Panc1 (cell line): ENCODE results near the gene ACCS. TPM values are rescaled to one million over a fixed set of nuclear protein-coding genes. Genes with fewer than 3 reads are reported as not detected.
A peak's percentile ranks its signal among the peaks of the same experiment; 100 is the strongest.

Source experiments
- ATAC-seq: fragments of 200-7000 bp; cut with Tn5 transposase; 2 replicates; pipeline ENCODE4 v1.9.1; 2020; ENCODE audit warnings: mild to moderate bottlenecking, moderate library complexity
- BruUV-seq: library from RNA; stranded (reverse); fragments of 400-500 nt; replicated peaks from 2 replicates; lab custom pipeline; 2021; lab: Mats Ljungman, UMichigan
- CTCF ChIA-PET: fragments of 300-600 bp; sonication (Branson Sonifier 250); formaldehyde crosslinking; loops from one replicate; lab custom pipeline; 2022; ENCODE audit warnings: antibody characterized with exemption; lab: Charles Lee
- POLR2A ChIA-PET: fragments of 300-600 bp; sonication (Branson Sonifier 250); formaldehyde crosslinking; loops from one replicate; lab custom pipeline; 2022; ENCODE audit warnings: antibody characterized with exemption; lab: Charles Lee
- DNase-seq: peaks from one replicate; pipeline ENCODE4 v3.0.0-alpha.2; 2010; ENCODE audit warnings: low read depth, low spot score
- H3K27ac ChIP-seq: 2 replicates; pipeline ENCODE4 v1.5.1; 2011; ENCODE audit warnings: mild to moderate bottlenecking, low read length, inconsistent platforms
- H3K27me3 ChIP-seq: fragments of 200-500 bp; sonication (Bioruptor generic); 2 replicates; pipeline ENCODE4 v1.6.0; 2014; ENCODE audit warnings: low read length, inconsistent platforms; ENCODE audit not compliant: control insufficient read depth, insufficient read depth
- H3K36me3 ChIP-seq: fragments of 200-500 bp; sonication (Bioruptor generic); 2 replicates; pipeline ENCODE4 v1.5.1; 2014; ENCODE audit warnings: inconsistent platforms, mild to moderate bottlenecking, low read length, moderate library complexity; ENCODE audit not compliant: control insufficient read depth, insufficient read depth
- H3K4me1 ChIP-seq: 2 replicates; pipeline ENCODE4 v1.5.1; 2011; ENCODE audit warnings: inconsistent platforms, mild to moderate bottlenecking, low read length, moderate library complexity; ENCODE audit not compliant: control insufficient read depth, insufficient read depth
- H3K4me3 ChIP-seq, 2 experiments: 2 replicates each; pipeline ENCODE4 v1.5.1; 2011 to 2012; ENCODE audit warnings: low read depth in 2 of 2, low read length in 2 of 2, mild to moderate bottlenecking in 2 of 2, inconsistent platforms in 1 of 2, moderate library complexity in 1 of 2
- H3K9me3 ChIP-seq: fragments of 200-500 bp; sonication (Bioruptor generic); 2 replicates; pipeline ENCODE4 v1.5.1; 2014; ENCODE audit warnings: low read depth, mild to moderate bottlenecking, inconsistent platforms, low read length, moderate library complexity; ENCODE audit not compliant: control insufficient read depth, insufficient read depth
- CTCF ChIP-seq: fragments of 450-650 bp; IDR thresholded peaks from 2 replicates; pipeline ENCODE4 v1.5.1; 2017; ENCODE audit warnings: mild to moderate bottlenecking
- POLR2AphosphoS5 ChIP-seq: IDR thresholded peaks from 2 replicates; pipeline ENCODE4 v1.6.1; 2012; ENCODE audit warnings: mild to moderate bottlenecking, low read depth, low read length, moderate library complexity
- REST ChIP-seq, 2 experiments: IDR thresholded peaks; 2 replicates each; pipeline ENCODE4 v1.6.1; 2011 to 2012; ENCODE audit warnings: low read depth in 2 of 2, control low read depth in 1 of 2, low read length in 1 of 2, mild to moderate bottlenecking in 1 of 2, moderate library complexity in 1 of 2; ENCODE audit not compliant: insufficient read depth in 1 of 2
- SIN3A ChIP-seq: IDR thresholded peaks from 2 replicates; pipeline ENCODE4 v1.6.1; 2012; ENCODE audit warnings: low read depth, mild to moderate bottlenecking, low read length, moderate library complexity, borderline replicate concordance; ENCODE audit not compliant: insufficient read depth
- TCF7L2 ChIP-seq: IDR thresholded peaks from 2 replicates; pipeline ENCODE4 v1.6.1; 2011; ENCODE audit warnings: mild to moderate bottlenecking, low read depth, low read length, inconsistent platforms
- in situ Hi-C: cut with HindIII; loops from 2 replicates; pipeline ENCODE4 v1.10.0; 2016; ENCODE audit warnings: low sequenced_read_pairs, low pct_unique_long_range_greater_than_20kb
- intact Hi-C: fragments of 100-400 bp; cut with micrococcal nuclease; formaldehyde crosslinking; loops from one replicate; pipeline ENCODE4 v1.10.0; 2022; ENCODE audit not compliant: unreplicated experiment
- total RNA-seq: library from RNA; stranded (reverse); gene quantifications from one replicate; pipeline ENCODE4 v1.2.1, GENCODE V29; 2021; ENCODE audit not compliant: unreplicated experiment

The ACCS gene
- total RNA-seq, 1 experiment from 2014 or later, result 38.0 TPM

GRCh38 chr11:44037658-44037998 lies 28.4 kb upstream of the ACCS start:
- intact Hi-C loops, result loop anchor here (1.0 to 10.0 kb wide), 2 partner anchors 93 to 147 kb away; partner anchors contain the start of gene C11orf96
- Histone ChIP-seq H3K36me3 (no peaks in the 10 kb centered on the region), H3K9me3 (no peaks in the 10 kb centered on the region; the same call in 1 of the 2 replicates), H3K27ac (no peak overlapping the region), H3K4me1 (no peaks in the 10 kb centered on the region), H3K4me3 (no peak overlapping the region), H3K27me3 (no peaks in the 10 kb centered on the region)
- DNase-seq (no peak), ATAC-seq (peak; percentile 49; the same call in 1 of the 2 replicates)
- TF ChIP-seq TCF7L2 (no peak), CTCF (peak; percentile 36), REST (IDR thresholded peaks at IDR 0.05; ENCODE audit: insufficient read depth in 1 of 2, low read depth in 2 of 2, low read length in 1 of 2) (no peak), SIN3A (no peak), POLR2AphosphoS5 (no peak)
- CTCF ChIA-PET, result interaction anchor here (0.5 to 1.4 kb wide), 2 partner anchors 138 to 148 kb away, joined by 5 to 7 read pairs; no protein-coding TSS in a partner anchor
- in situ Hi-C loops, result no loop called here
- POLR2A ChIA-PET, result no interaction called here
- BruUV-seq, result no TSS peak

GRCh38 chr11:44043157-44043556 lies 22.9 kb upstream of the ACCS start:
- no peaks in the 10 kb centered on the region for H3K36me3 ChIP-seq
- ATAC-seq, result no peak
- ChIA-PET CTCF (interaction anchor here (0.6 to 0.9 kb wide), 2 partner anchors 52 to 135 kb away, joined by 3 read pairs; partner anchors contain the start of gene EXT2), POLR2A (interaction anchor here (0.6 kb wide), 1 partner anchor 150 kb away, joined by 4 read pairs; no protein-coding TSS in a partner anchor)
- no peaks in the 10 kb centered on the region; the same call in 1 of the 2 replicates for H3K9me3 ChIP-seq
- intact Hi-C loops (no loop called here), in situ Hi-C loops (no loop called here)
- no peaks in the 10 kb centered on the region for H3K4me1 ChIP-seq
- no peak overlapping the region for H3K27ac ChIP-seq
- no peak overlapping the region for H3K4me3 ChIP-seq
- TF ChIP-seq TCF7L2 (no peak), REST (IDR thresholded peaks at IDR 0.05; ENCODE audit: insufficient read depth in 1 of 2, low read depth in 2 of 2, low read length in 1 of 2) (no peak), POLR2AphosphoS5 (no peak), SIN3A (no peak), CTCF (no peak)
- BruUV-seq, result no TSS peak
- H3K27me3 ChIP-seq, result peaks cover 3% of the 10 kb centered on the region; the same call in 1 of the 2 replicates
- no peak for DNase-seq
